IMR-90 (cell line): ENCODE results near the gene GTF2I.
"Not testable (repeated sequence)": the region's sequence is repeated elsewhere in the genome, so short reads cannot be mapped to it uniquely, and the experiment has no call there.

Source experiments
- BHLHE40 ChIP-seq: fragments of 150-350 bp; IDR thresholded peaks from 2 replicates; pipeline ENCODE4 v1.6.1; 2016; ENCODE audit warnings: mild to moderate bottlenecking, low read depth, low read length
- CEBPB ChIP-seq: IDR thresholded peaks from 2 replicates; pipeline ENCODE4 v1.6.1; 2012; ENCODE audit warnings: low read depth, low read length, improper control_type of control experiment
- CTCF ChIP-seq: conservative IDR thresholded peaks from 2 replicates; pipeline ENCODE4 v1.5.1; 2012; ENCODE audit warnings: mild to moderate bottlenecking, low read depth, low read length, improper control_type of control experiment
- MAFK ChIP-seq: IDR thresholded peaks from 2 replicates; pipeline ENCODE4 v1.6.1; 2012; ENCODE audit warnings: low read depth, low read length, improper control_type of control experiment
- NFE2L2 ChIP-seq: fragments of 150-350 bp; IDR thresholded peaks from 2 replicates; pipeline ENCODE4 v1.6.1; 2016; ENCODE audit warnings: low read depth, mild to moderate bottlenecking, low read length
- POLR2A ChIP-seq: IDR thresholded peaks from 2 replicates; pipeline ENCODE4 v1.6.1; 2012; ENCODE audit warnings: mild to moderate bottlenecking, low read depth, low read length
- SMC3 ChIP-seq: fragments of 150-350 bp; IDR thresholded peaks from 2 replicates; pipeline ENCODE4 v1.6.1; 2016; ENCODE audit warnings: low read depth, mild to moderate bottlenecking, antibody characterized with exemption, low read length, moderate library complexity

- TF ChIP-seq CTCF, MAFK, POLR2A, BHLHE40, NFE2L2, CEBPB, SMC3: not testable (repeated sequence)
These were observed 140.5 kb downstream of the GTF2I start for GRCh38 chr7:74797848-74798622.
